ENCODE measurements around the gene PPP6R2.

DNA sequence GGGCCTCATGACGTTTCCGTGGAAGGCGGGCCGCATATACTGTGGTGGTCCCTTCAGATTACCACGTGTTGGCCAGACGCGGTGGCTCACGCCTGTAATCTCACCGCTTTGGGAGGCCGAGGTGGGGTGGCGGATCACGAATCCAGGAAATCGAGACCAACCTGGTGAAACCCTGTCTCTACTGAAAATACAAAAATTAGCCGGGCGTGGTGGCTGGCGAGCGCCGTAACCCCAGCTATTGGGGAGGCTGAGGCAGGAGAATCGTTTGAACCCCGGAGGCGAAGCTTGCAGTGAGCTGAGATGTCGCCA lies 15.5 kb upstream of the PPP6R2 start:
- TF ChIP-seq, protein P1, sequence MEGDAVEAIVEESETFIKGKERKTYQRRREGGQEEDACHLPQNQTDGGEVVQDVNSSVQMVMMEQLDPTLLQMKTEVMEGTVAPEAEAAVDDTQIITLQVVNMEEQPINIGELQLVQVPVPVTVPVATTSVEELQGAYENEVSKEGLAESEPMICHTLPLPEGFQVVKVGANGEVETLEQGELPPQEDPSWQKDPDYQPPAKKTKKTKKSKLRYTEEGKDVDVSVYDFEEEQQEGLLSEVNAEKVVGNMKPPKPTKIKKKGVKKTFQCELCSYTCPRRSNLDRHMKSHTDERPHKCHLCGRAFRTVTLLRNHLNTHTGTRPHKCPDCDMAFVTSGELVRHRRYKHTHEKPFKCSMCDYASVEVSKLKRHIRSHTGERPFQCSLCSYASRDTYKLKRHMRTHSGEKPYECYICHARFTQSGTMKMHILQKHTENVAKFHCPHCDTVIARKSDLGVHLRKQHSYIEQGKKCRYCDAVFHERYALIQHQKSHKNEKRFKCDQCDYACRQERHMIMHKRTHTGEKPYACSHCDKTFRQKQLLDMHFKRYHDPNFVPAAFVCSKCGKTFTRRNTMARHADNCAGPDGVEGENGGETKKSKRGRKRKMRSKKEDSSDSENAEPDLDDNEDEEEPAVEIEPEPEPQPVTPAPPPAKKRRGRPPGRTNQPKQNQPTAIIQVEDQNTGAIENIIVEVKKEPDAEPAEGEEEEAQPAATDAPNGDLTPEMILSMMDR (IDR thresholded peaks at IDR 0.05) = no peak
- no peak for TF ChIP-seq POLR2A (IDR thresholded peaks at IDR 0.05)

Data from thyroid gland (tissue), 4 donors.